Hematopoietic multipotent progenitor cell treated with erythropoietin and hydrocortisone succinate and interleukin-3 and kit ligand, for 8 days (in vitro differentiated cells): ENCODE data around the gene SNX5.

Experiments used
- DNase-seq: peaks from one replicate; pipeline ENCODE4 v3.0.0-alpha.2; 2015

SNX5 gene

GRCh38 chr20:17958373-17959256 is 10.0 kb downstream of the SNX5 start:
- peak; percentile 95 for DNase-seq

GRCh38 chr20:17957505-17958363 is 10.9 kb downstream of the SNX5 start:
- DNase-seq, result no peak

GRCh38 chr20:17956099-17956685 is 12.4 kb downstream of the SNX5 start:
- DNase-seq, result no peak

GRCh38 chr20:17955302-17955701 is 13.3 kb downstream of the SNX5 start:
- DNase-seq, result peak; percentile 43

GRCh38 chr20:17953935-17954334 is 14.7 kb downstream of the SNX5 start:
- DNase-seq, result no peak

- DNase-seq, result no peak
Measured at GRCh38 chr20:17952692-17953684, 15.6 kb downstream of the SNX5 start.

GRCh38 chr20:17951323-17951722 is 17.3 kb downstream of the SNX5 start:
- DNase-seq, result no peak

- DNase-seq, result no peak
Measured at GRCh38 chr20:17950670-17951069, 17.9 kb downstream of the SNX5 start.

- no peak for DNase-seq
Measured at GRCh38 chr20:17949899-17950298, 18.7 kb downstream of the SNX5 start.

- no peak for DNase-seq
Measured at GRCh38 chr20:17948442-17948841, 20.2 kb downstream of the SNX5 start.

GRCh38 chr20:17947474-17947815 is 21.1 kb downstream of the SNX5 start:
- DNase-seq, result no peak

- peak; percentile 3 for DNase-seq
Measured at GRCh38 chr20:17946572-17947473, 21.8 kb downstream of the SNX5 start.

GRCh38 chr20:17946040-17946439 is 22.6 kb downstream of the SNX5 start:
- DNase-seq, result no peak

GRCh38 chr20:17944854-17945474 is 23.6 kb downstream of the SNX5 start:
- no peak for DNase-seq

GRCh38 chr20:17943343-17943742 is 25.3 kb downstream of the SNX5 start:
- no peak for DNase-seq

GRCh38 chr20:17941826-17942196 is 26.8 kb downstream of the SNX5 start:
- no peak for DNase-seq

- DNase-seq, result no peak
Measured at GRCh38 chr20:17941087-17941825, 27.3 kb downstream of the SNX5 start.

- peak; percentile 46 for DNase-seq
Measured at GRCh38 chr20:17940224-17940971, 28.2 kb downstream of the SNX5 start.

- peak; percentile 42 for DNase-seq
Measured at GRCh38 chr20:17939622-17940223, 28.9 kb downstream of the SNX5 start.
